HCT116 (cell line): ENCODE measurements around the gene FAM13A. TPM values are rescaled to one million over a fixed set of nuclear protein-coding genes. Genes with fewer than 3 reads are reported as not detected.

Source experiments
- ATAC-seq: fragments of 200-7000 bp; cut with Tn5 transposase; 2 replicates; pipeline ENCODE4 v1.9.1; 2020; ENCODE audit warnings: mild to moderate bottlenecking, moderate library complexity
- BruUV-seq: library from RNA; stranded (reverse); fragments of 400-500 nt; replicated peaks from 2 replicates; lab custom pipeline; 2021; lab: Mats Ljungman, UMichigan
- CTCF ChIA-PET: fragments of 300-600 bp; sonication (Branson Sonifier 250); formaldehyde crosslinking; loops from one replicate; lab custom pipeline; 2021; ENCODE audit warnings: antibody characterized with exemption; lab: Charles Lee
- POLR2A ChIA-PET: fragments of 300-600, 350-600 bp; sonication (Branson Sonifier 250); formaldehyde crosslinking; loops from one replicate; lab custom pipeline; 2021; ENCODE audit warnings: antibody characterized with exemption; lab: Charles Lee
- RAD21 ChIA-PET, 2 experiments: fragments of 300-600 bp; sonication (Branson Sonifier 250); formaldehyde crosslinking; loops; one replicate each; lab custom pipeline; 2023; ENCODE audit warnings: low total read pairs in 2 of 2; ENCODE audit not compliant: uncharacterized antibody in 2 of 2, unreplicated experiment in 2 of 2, low non-redundant PET in 1 of 2; lab: Charles Lee
- DNase-seq: peaks from one replicate; pipeline ENCODE4 v3.0.0-alpha.2; 2010; ENCODE audit warnings: low read depth, low spot score
- H2AFZ ChIP-seq: fragments of 200-600 bp; shearing (Covaris generic), sonication (generic); 2 replicates; pipeline ENCODE4 v1.6.1; 2017; ENCODE audit warnings: low read depth, mixed run types, mixed read lengths, antibody characterized with exemption, low read length; ENCODE audit not compliant: poor library complexity, severe bottlenecking
- H3K27ac ChIP-seq: 2 replicates; pipeline ENCODE4 v1.5.1; 2012; ENCODE audit warnings: low read depth, low read length
- H3K27me3 ChIP-seq: fragments of 200-600 bp; sonication (generic); 2 replicates; pipeline ENCODE4 v1.6.1; 2016; ENCODE audit warnings: mixed run types, low read length, mixed read lengths; ENCODE audit not compliant: insufficient read depth
- H3K36me3 ChIP-seq, 2 experiments: fragments of 200-500 bp in 1 of 2; fragments of 200-600 bp in 1 of 2; sonication (Bioruptor generic) in 1 of 2; sonication (generic) in 1 of 2; 2 replicates each; pipeline versions ENCODE4 v1.5.1 to v1.6.1; 2014 to 2016; ENCODE audit warnings: low read length in 2 of 2, inconsistent platforms in 1 of 2, mixed read lengths in 1 of 2, mixed run types in 1 of 2; ENCODE audit not compliant: insufficient read depth in 2 of 2, control insufficient read depth in 1 of 2
- H3K4me1 ChIP-seq, 2 experiments: fragments of 200-600 bp in 1 of 2; sonication (generic) in 1 of 2; 2 replicates each; pipeline versions ENCODE4 v1.5.1 to v1.6.1; 2012 to 2017; ENCODE audit warnings: low read length in 2 of 2, inconsistent platforms in 1 of 2, mild to moderate bottlenecking in 1 of 2, mixed read lengths in 1 of 2, mixed run types in 1 of 2, moderate library complexity in 1 of 2; ENCODE audit not compliant: insufficient read depth in 2 of 2, control insufficient read depth in 1 of 2
- H3K4me2 ChIP-seq: fragments of 200-600 bp; sonication (generic); 2 replicates; pipeline ENCODE4 v1.6.1; 2017; ENCODE audit warnings: mixed run types, low read length, mixed read lengths
- H3K4me3 ChIP-seq, 2 experiments: fragments of 200-600 bp in 1 of 2; sonication (generic) in 1 of 2; replicated peaks in 1 of 2; 2 replicates each; pipeline ENCODE4 v1.5.1; 2011 to 2016; ENCODE audit warnings: low read length in 2 of 2, control low read depth in 1 of 2, low read depth in 1 of 2, mild to moderate bottlenecking in 1 of 2, mixed read lengths in 1 of 2, mixed run types in 1 of 2
- H3K79me2 ChIP-seq: fragments of 200-600 bp; sonication (generic); 2 replicates; pipeline ENCODE4 v1.6.1; 2017; ENCODE audit warnings: mild to moderate bottlenecking, mixed run types, low read length, moderate library complexity, mixed read lengths; ENCODE audit not compliant: insufficient read depth
- H3K9ac ChIP-seq: fragments of 200-600 bp; sonication (generic); 2 replicates; pipeline ENCODE4 v1.6.1; 2016; ENCODE audit warnings: low read length, mixed read lengths
- H3K9me2 ChIP-seq: fragments of 200-600 bp; sonication (generic), shearing (Covaris generic); 2 replicates; pipeline ENCODE4 v1.6.1; 2017; ENCODE audit warnings: mixed run types, mild to moderate bottlenecking, moderate library complexity; ENCODE audit not compliant: insufficient read depth
- H3K9me3 ChIP-seq, 2 experiments: fragments of 200-500 bp in 1 of 2; fragments of 200-600 bp in 1 of 2; sonication (Bioruptor generic) in 1 of 2; sonication (generic) in 1 of 2; 2 replicates each; pipeline ENCODE4 v1.6.1; 2014 to 2017; ENCODE audit warnings: low read length in 2 of 2, mixed read lengths in 2 of 2, inconsistent platforms in 1 of 2, low read depth in 1 of 2, mild to moderate bottlenecking in 1 of 2, mixed run types in 1 of 2, moderate library complexity in 1 of 2; ENCODE audit not compliant: control insufficient read depth in 1 of 2, insufficient read depth in 1 of 2
- H4K20me1 ChIP-seq: fragments of 200-600 bp; sonication (generic), shearing (Covaris generic); 2 replicates; pipeline ENCODE4 v1.6.1; 2017; ENCODE audit warnings: mixed run types, mild to moderate bottlenecking, moderate library complexity; ENCODE audit not compliant: insufficient read depth
- CEBPB ChIP-seq: IDR thresholded peaks from 2 replicates; pipeline ENCODE4 v1.6.1; 2012; ENCODE audit warnings: low read depth
- EGR1 ChIP-seq: IDR thresholded peaks from 2 replicates; pipeline ENCODE4 v1.6.1; 2012; ENCODE audit warnings: low read depth
- EZH2 ChIP-seq: fragments of 200-600 bp; sonication (generic); IDR thresholded peaks from 2 replicates; pipeline ENCODE4 v1.6.1; 2017; ENCODE audit warnings: antibody characterized with exemption, mixed run types
- EZH2phosphoT487 ChIP-seq: fragments of 200-600 bp; IDR thresholded peaks from 2 replicates; pipeline ENCODE4 v1.6.1; 2018; ENCODE audit warnings: antibody characterized with exemption, borderline replicate concordance
- JUND ChIP-seq: IDR thresholded peaks from 2 replicates; pipeline ENCODE4 v1.6.1; 2012
- POLR2A ChIP-seq: IDR thresholded peaks from 2 replicates; pipeline ENCODE4 v1.7.0; 2011; ENCODE audit warnings: borderline replicate concordance; ENCODE audit not compliant: insufficient read depth, insufficient read length; ENCODE audit errors: extremely low read depth
- POLR2AphosphoS5 ChIP-seq: IDR thresholded peaks from 2 replicates; pipeline ENCODE4 v1.6.1; 2011; ENCODE audit warnings: mild to moderate bottlenecking, low read depth, low read length, moderate library complexity
- RAD21 ChIP-seq: IDR thresholded peaks from 2 replicates; pipeline ENCODE4 v1.6.1; 2012; ENCODE audit warnings: low read depth, mild to moderate bottlenecking
- SP1 ChIP-seq: IDR thresholded peaks from 2 replicates; pipeline ENCODE4 v1.6.1; 2012; ENCODE audit warnings: low read depth
- SRF ChIP-seq: IDR thresholded peaks from 2 replicates; pipeline ENCODE4 v1.6.1; 2012; ENCODE audit warnings: low read depth
- ZBTB33 ChIP-seq: IDR thresholded peaks from 2 replicates; pipeline ENCODE4 v1.6.1; 2011; ENCODE audit warnings: mild to moderate bottlenecking, low read length, moderate library complexity; ENCODE audit not compliant: insufficient replicate concordance; ENCODE audit errors: extremely low read depth
- ZNF274 ChIP-seq: fragments of 200-500 bp; sonication (Bioruptor generic); IDR thresholded peaks from 2 replicates; pipeline ENCODE4 v1.6.1; 2014; ENCODE audit warnings: mild to moderate bottlenecking, low read depth, low read length, inconsistent platforms
- intact Hi-C: fragments of 100-400 bp; cut with micrococcal nuclease; formaldehyde crosslinking; loops from 2 replicates; pipeline ENCODE4 v1.10.0; 2022
- total RNA-seq: library from RNA; stranded (reverse); gene quantifications from one replicate; pipeline ENCODE4 v1.2.1, GENCODE V29; 2021; ENCODE audit not compliant: unreplicated experiment
- TF ChIP-seq, protein P1 (sequence below): IDR thresholded peaks from 2 replicates; pipeline ENCODE4 v1.6.1; 2012
- TF ChIP-seq, protein P2 (sequence below): IDR thresholded peaks from 2 replicates; pipeline ENCODE4 v1.6.1; 2012; ENCODE audit warnings: low read depth
- TF ChIP-seq, protein P3 (sequence below), 3 experiments: fragments of 200-600 bp in 1 of 3; sonication (generic) in 1 of 3; IDR thresholded peaks in 2 of 3; conservative IDR thresholded peaks in 1 of 3; 2 replicates each; pipeline ENCODE4 v1.5.1; 2012 to 2017; ENCODE audit warnings: low read depth in 2 of 3, low read length in 2 of 3, antibody characterized with exemption in 1 of 3, borderline replicate concordance in 1 of 3, control low read depth in 1 of 3, mild to moderate bottlenecking in 1 of 3, mixed read lengths in 1 of 3, mixed run types in 1 of 3, moderate library complexity in 1 of 3; ENCODE audit not compliant: insufficient read depth in 1 of 3

The FAM13A gene
- total RNA-seq, 1 experiment from 2014 or later, result 17.2 TPM

GRCh38 chr4:89022426-89023128 is 34.4 kb downstream of the FAM13A start:
- H3K4me2 ChIP-seq, result no peak overlapping the region
- H3K9me2 ChIP-seq, result no peaks in the 10 kb centered on the region
- H4K20me1 ChIP-seq, result no peaks in the 10 kb centered on the region
- no TSS peak for BruUV-seq
- no peaks in the 10 kb centered on the region for H3K4me1 ChIP-seq
- POLR2A ChIA-PET, result interaction anchor here (0.9 kb wide), 1 partner anchor 193 kb away, joined by 4 read pairs; no protein-coding TSS in a partner anchor
- H3K27me3 ChIP-seq, result no peaks in the 10 kb centered on the region
- ATAC-seq, result no peak
- no peak overlapping the region for H3K27ac ChIP-seq
- no peaks in the 10 kb centered on the region for H3K9me3 ChIP-seq
- DNase-seq, result no peak
- TF ChIP-seq SP1 (no peak), POLR2AphosphoS5 (no peak), POLR2A (no peak), SRF (no peak), RAD21 (no peak), CEBPB (no peak), JUND (no peak), ZNF274 (no peak), ZBTB33 (no peak), EGR1 (no peak), EZH2phosphoT487 (no peak), EZH2 (no peak)
- TF ChIP-seq, protein P1, sequence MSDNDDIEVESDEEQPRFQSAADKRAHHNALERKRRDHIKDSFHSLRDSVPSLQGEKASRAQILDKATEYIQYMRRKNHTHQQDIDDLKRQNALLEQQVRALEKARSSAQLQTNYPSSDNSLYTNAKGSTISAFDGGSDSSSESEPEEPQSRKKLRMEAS, result no peak
- TF ChIP-seq, protein P2, sequence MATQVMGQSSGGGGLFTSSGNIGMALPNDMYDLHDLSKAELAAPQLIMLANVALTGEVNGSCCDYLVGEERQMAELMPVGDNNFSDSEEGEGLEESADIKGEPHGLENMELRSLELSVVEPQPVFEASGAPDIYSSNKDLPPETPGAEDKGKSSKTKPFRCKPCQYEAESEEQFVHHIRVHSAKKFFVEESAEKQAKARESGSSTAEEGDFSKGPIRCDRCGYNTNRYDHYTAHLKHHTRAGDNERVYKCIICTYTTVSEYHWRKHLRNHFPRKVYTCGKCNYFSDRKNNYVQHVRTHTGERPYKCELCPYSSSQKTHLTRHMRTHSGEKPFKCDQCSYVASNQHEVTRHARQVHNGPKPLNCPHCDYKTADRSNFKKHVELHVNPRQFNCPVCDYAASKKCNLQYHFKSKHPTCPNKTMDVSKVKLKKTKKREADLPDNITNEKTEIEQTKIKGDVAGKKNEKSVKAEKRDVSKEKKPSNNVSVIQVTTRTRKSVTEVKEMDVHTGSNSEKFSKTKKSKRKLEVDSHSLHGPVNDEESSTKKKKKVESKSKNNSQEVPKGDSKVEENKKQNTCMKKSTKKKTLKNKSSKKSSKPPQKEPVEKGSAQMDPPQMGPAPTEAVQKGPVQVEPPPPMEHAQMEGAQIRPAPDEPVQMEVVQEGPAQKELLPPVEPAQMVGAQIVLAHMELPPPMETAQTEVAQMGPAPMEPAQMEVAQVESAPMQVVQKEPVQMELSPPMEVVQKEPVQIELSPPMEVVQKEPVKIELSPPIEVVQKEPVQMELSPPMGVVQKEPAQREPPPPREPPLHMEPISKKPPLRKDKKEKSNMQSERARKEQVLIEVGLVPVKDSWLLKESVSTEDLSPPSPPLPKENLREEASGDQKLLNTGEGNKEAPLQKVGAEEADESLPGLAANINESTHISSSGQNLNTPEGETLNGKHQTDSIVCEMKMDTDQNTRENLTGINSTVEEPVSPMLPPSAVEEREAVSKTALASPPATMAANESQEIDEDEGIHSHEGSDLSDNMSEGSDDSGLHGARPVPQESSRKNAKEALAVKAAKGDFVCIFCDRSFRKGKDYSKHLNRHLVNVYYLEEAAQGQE, result no peak
- TF ChIP-seq, protein P3, sequence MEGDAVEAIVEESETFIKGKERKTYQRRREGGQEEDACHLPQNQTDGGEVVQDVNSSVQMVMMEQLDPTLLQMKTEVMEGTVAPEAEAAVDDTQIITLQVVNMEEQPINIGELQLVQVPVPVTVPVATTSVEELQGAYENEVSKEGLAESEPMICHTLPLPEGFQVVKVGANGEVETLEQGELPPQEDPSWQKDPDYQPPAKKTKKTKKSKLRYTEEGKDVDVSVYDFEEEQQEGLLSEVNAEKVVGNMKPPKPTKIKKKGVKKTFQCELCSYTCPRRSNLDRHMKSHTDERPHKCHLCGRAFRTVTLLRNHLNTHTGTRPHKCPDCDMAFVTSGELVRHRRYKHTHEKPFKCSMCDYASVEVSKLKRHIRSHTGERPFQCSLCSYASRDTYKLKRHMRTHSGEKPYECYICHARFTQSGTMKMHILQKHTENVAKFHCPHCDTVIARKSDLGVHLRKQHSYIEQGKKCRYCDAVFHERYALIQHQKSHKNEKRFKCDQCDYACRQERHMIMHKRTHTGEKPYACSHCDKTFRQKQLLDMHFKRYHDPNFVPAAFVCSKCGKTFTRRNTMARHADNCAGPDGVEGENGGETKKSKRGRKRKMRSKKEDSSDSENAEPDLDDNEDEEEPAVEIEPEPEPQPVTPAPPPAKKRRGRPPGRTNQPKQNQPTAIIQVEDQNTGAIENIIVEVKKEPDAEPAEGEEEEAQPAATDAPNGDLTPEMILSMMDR (IDR thresholded peaks at IDR 0.05 in 2 of 3, conservative IDR thresholded peaks at IDR 0.05 in 1 of 3; ENCODE audit: borderline replicate concordance in 1 of 3, insufficient read depth in 1 of 3, low read depth in 2 of 3, low read length in 2 of 3), result no peak
- TF ChIP-seq, all 23 proteins: peak for 0
- peaks cover 10% of the 10 kb centered on the region in 2 experiments; a peak in 1 of 4 replicates for H3K36me3 ChIP-seq
- CTCF ChIA-PET, result interaction anchor here (1.1 to 6.2 kb wide), 9 partner anchors 203 to 496 kb away, joined by 3 to 61 read pairs (median 7); no protein-coding TSS in a partner anchor
- H3K9ac ChIP-seq, result no peak overlapping the region
- intact Hi-C loops, result no loop called here
- no peak overlapping the region for H3K4me3 ChIP-seq
- H3K79me2 ChIP-seq, result peaks cover 9% of the 10 kb centered on the region; the same call in 1 of the 2 replicates
- no peak overlapping the region for H2AFZ ChIP-seq
- RAD21 ChIA-PET, result interaction anchor here in 1 of 2 experiments (1.1 kb wide), 1 partner anchor 483 kb away, joined by 4 read pairs; no protein-coding TSS in a partner anchor
